Stimulated activated CD4-positive, alpha-beta T cell treated with anti-CD3 and anti-CD28 coated beads, Interleukin-4, amount 100 ng/mL, for 4 hours (primary cell): ENCODE measurements around the gene CLCN5.

Experiments used
- DNase-seq, 2 experiments: peaks; one replicate each; pipeline ENCODE4 v3.0.0-alpha.2; 2020

The CLCN5 gene

GRCh38 chrX:49922291-49923241 lies at the start of gene CLCN5:
Gene CLCN5, plus strand, starts transcription at chrX:49922596. Its CDS starts 2,703 bp downstream, at chrX:49925299.
- peak; percentile 88 to 95 for DNase-seq

DNA sequence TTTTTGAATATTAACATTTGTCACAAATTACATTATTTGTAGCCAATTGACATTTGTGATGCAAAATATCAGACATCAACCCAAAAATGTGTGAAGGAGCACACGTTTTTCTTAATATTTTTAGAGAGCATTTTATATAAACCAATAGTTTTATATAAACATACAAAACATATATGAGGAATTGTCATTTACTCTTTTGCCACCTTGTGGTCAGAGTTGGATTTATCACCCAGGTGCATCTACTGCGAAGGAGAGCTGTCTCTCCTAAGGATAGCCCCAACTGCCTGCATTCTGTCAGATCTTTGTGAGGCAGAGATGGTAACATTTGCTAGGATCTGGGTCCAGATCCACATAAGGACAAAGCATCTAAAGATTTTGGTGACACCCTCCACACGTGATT lies 45.6 kb upstream of the CLCN5 start:
- no peak for DNase-seq

- DNase-seq, result no peak
These were observed 44.8 kb upstream of the CLCN5 start for GRCh38 chrX:49877397-49878101.

DNA sequence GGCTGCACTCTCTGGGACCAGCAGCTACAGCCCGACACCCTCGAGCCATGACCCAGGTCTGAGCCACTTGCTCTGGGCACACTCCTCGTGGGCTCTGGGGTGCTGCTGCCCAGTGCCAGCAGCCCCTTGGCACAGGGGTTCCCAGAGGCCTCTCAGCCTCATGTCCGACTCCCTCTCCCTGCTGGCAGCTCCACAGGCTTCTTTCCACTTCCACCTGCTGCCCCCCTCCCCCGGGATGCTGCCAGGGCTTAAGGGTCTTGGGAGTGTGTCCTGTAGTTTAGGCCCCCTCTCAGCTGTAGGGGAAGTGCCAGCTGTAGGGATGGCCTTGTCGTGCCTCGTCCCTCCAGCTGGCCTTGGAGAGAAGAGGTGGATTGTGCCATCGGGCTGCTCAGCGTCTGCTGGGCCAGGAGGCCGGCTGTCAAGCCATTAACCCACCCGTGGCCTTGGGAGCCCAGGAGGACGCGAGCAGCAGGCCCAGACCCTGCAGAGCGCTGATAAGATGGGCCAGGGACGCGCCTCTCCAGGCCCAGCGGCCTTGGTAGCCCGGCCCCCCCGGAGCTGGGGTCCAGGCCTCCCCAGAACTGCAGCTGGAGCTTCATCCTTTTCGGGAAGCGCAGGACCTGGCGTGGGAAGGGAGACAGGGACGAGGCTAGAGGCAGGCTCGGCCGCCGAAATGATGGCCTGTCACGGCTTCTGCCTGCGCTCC lies 44.1 kb upstream of the CLCN5 start:
- DNase-seq, result no peak

GRCh38 chrX:49878834-49879655 lies 43.4 kb upstream of the CLCN5 start, which contains the start of gene USP27X:
Gene USP27X, plus strand, starts transcription at chrX:49879484. Its CDS starts 824 bp downstream, at chrX:49880308.
- DNase-seq, result peak; percentile 60 to 83

GRCh38 chrX:49879656-49880277 lies 42.6 kb upstream of the CLCN5 start:
- no peak for DNase-seq

- no peak for DNase-seq
These were observed 41.7 kb upstream of the CLCN5 start for GRCh38 chrX:49880668-49881067.

GRCh38 chrX:49884290-49884862 lies 38.0 kb upstream of the CLCN5 start:
- peak; percentile 37 to 46 for DNase-seq

DNA sequence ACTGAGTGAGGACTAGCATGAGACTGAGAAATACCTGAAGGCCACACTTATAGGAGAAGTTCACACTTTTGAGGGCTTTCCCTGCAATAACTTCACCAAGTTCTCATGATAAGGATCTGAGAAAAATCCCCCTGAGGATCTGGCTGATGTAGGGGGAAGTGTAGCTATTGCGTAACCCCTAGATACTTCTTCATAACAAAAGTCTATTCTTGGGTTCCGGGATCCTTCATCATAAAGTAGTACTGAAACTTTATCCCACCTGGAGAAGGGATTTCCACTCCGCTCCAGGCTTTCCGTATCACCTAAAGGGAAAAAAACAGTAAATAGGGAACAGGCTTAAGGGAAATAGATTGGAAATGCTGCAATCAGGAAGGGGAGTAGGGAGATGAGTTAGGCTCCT lies 29.9 kb upstream of the CLCN5 start:
- no peak for DNase-seq

GRCh38 chrX:49896951-49897350 lies 25.4 kb upstream of the CLCN5 start:
- DNase-seq, result no peak

GRCh38 chrX:49901048-49901447 lies 21.3 kb upstream of the CLCN5 start:
- no peak for DNase-seq

GRCh38 chrX:49910344-49910743 lies 12.1 kb upstream of the CLCN5 start:
- DNase-seq, result no peak

GRCh38 chrX:49912086-49912485 lies 10.3 kb upstream of the CLCN5 start:
- DNase-seq, result no peak

DNA sequence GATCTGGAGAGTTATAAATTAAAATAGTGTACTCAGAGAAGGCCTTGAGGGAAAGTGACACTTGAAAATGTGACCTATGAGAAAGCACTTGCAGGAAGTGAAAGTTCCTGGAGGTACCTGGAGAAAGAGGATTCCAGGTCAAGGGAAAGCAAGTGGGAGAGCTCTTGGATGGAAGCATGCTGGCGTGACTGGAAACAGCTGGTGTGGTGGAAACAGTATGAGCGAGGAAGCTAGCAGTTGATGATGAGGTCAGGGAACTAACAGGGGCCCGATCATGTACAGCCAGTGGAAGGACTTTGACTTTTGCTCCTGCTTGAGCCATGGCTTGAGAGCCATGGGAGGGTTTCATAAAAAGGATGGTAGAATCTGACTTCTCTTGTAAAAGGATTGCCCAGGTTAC lies 9.5 kb upstream of the CLCN5 start:
- no peak for DNase-seq

GRCh38 chrX:49915361-49916222 lies 6.8 kb upstream of the CLCN5 start:
- peak; percentile 6 to 34 for DNase-seq

GRCh38 chrX:49919617-49920016 lies 2.8 kb upstream of the CLCN5 start:
- DNase-seq, result peak; percentile 1 to 9

- DNase-seq, result no peak
These were observed 1.3 kb upstream of the CLCN5 start for GRCh38 chrX:49921109-49921508.

DNA sequence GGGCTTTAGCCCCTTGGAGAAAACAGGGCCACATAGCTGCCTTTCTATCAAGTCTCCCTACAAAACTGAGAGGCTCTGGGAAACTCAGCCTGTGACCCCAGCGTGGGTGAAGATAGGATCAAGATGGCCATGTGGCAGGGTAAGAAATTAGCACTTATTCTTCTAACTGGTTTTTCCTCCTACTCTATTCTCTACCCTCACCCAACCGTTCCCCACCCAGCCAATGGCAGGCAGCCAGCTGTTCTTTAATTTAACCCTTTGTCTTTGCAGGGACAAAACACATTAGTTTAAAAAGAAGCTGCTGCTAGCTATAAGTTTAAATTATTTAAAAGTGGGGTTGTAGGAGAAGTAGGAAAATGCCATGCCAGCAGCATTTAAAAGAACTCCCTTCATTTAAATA lies 2.8 kb downstream of the CLCN5 start:
- DNase-seq, result no peak

DNA sequence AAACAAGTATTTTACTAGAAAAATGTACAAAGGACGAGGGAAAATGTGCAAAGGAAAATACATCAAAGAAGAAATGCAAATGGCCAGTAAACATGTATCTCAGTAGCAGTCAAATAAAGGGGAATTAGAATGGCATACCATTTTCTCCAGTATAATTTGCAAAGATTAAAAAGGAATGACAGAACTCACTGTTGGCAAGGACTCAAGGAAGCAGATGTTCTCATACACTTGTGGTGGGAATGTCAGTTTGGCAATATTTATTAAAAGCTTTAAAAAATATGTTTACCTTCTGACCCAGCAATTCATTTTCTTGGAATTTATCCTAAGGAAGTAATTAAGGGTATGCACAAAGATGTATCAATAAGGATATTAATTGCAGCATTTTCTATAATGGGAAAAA lies 7.6 kb downstream of the CLCN5 start:
- DNase-seq, result no peak

GRCh38 chrX:49932791-49933190 lies 10.4 kb downstream of the CLCN5 start:
- no peak for DNase-seq
